IPS-15b (cell line): ENCODE results near the gene ZNF280D.

ENCODE experiments used
- H3K27me3 ChIP-seq: one replicate; pipeline ENCODE4 v1.6.1; 2013; ENCODE audit warnings: low read length; ENCODE audit not compliant: control insufficient read depth, insufficient read depth
- H3K36me3 ChIP-seq: one replicate; pipeline ENCODE4 v1.6.1; 2013; ENCODE audit warnings: low read length; ENCODE audit not compliant: control insufficient read depth, insufficient read depth
- H3K4me1 ChIP-seq: one replicate; pipeline ENCODE4 v1.6.1; 2013; ENCODE audit warnings: mild to moderate bottlenecking, low read length; ENCODE audit not compliant: control insufficient read depth, insufficient read depth
- H3K4me3 ChIP-seq: one replicate; pipeline ENCODE4 v1.5.1; 2013; ENCODE audit warnings: low read depth, low read length
- H3K9ac ChIP-seq: one replicate; pipeline ENCODE4 v1.6.1; 2013; ENCODE audit warnings: low read depth, mild to moderate bottlenecking, low read length
- H3K9me3 ChIP-seq: one replicate; pipeline ENCODE4 v1.6.1; 2013; ENCODE audit warnings: mild to moderate bottlenecking, low read length; ENCODE audit not compliant: control insufficient read depth, insufficient read depth

Gene ZNF280D

DNA sequence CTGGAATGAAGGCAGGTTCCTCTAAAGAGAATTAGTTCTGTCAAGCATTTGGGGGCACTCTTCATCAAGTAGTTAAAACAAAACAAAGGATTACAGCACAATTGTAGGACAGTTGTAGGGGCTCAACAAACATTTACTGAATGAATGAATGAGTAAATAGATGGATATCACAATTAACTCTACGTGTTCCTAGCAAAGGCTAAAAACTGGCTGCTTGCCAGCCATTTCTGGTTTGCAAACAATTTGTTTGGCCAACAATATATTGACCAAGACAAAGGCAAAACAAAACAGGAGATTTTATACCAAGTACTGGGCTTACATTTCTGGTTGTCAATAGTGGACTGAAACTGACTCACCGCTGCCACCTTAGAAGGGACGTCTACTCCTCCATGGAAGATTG is 116.8 kb downstream of the ZNF280D start:
- H3K9me3 ChIP-seq: no peaks in the 10 kb centered on the region
- no peak overlapping the region for H3K4me3 ChIP-seq
- no peaks in the 10 kb centered on the region for H3K36me3 ChIP-seq
- no peaks in the 10 kb centered on the region for H3K27me3 ChIP-seq
- H3K4me1 ChIP-seq: no peaks in the 10 kb centered on the region
- no peak overlapping the region for H3K9ac ChIP-seq

DNA sequence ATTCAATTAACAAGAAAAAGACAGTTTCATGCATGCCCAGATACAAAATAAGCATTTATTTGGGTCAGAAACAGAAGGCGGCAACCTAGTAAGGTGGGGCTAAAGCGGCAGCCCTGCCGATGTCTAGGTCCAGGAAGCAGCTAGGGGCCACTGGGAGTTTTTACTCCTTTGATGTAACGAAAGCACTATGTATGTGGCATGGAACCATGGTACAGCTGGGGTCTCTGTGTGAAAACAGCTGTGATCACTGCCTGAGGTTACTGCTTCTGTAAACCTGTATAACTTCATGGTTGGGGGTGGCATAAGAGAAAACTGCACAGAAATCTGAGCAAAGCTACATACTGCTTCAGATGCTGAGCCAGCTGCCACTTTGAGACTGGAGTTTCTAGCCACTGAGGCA is 119.5 kb downstream of the ZNF280D start:
- Histone ChIP-seq H3K36me3 (no peaks in the 10 kb centered on the region), H3K9ac (no peak overlapping the region), H3K9me3 (no peaks in the 10 kb centered on the region), H3K4me3 (no peak overlapping the region), H3K27me3 (no peaks in the 10 kb centered on the region), H3K4me1 (no peaks in the 10 kb centered on the region)

DNA sequence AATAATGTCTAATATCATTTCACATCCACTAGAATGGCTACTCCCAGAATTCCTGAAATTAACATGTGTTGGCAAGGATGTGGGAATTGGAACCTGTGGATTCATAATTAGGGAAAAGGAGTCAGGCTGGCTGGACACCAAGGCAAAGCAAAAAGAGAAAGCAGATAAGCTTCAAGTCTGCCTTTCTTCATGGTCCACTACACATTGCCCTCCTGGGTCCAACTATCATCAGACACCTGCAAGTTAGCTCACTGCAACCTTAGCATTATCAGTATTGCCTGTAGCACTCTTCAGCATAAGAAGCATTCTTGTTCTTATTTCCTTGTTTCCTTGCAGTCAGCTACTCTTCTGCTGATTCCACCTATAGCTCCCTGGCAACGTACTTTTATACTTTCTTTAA is 124.3 kb downstream of the ZNF280D start:
- Histone ChIP-seq H3K36me3 (no peaks in the 10 kb centered on the region), H3K9me3 (no peaks in the 10 kb centered on the region), H3K4me3 (no peak overlapping the region), H3K9ac (no peak overlapping the region), H3K4me1 (no peaks in the 10 kb centered on the region), H3K27me3 (no peaks in the 10 kb centered on the region)

DNA sequence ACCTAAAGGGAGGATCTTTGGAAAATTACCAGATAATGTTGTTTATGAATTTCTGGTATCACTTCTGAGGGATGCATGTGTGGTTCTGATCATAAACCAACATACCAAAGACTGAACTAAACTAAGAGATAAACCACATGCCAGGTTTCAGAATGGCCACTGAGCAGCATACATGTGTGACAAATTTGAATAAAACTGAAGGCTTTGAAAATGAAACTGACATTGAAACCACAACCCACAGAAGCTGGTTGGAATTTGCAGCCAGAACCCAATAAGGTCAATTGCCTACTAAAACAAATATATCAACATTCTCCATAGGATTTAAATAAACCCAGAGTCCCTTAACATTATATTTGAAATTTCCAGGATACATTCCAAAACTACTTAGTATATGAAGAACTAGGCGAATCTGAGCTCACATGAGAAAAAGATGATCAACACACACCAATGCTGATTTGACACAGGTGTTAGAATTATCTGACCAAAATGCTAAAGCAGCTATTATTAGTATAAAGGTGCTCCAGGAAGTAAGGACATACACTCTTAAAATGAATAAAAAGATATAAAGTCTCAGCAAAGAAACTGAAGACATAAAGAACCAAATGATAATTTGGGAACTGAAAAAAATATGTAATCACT is 125.0 kb downstream of the ZNF280D start:
- Histone ChIP-seq H3K9ac (no peak overlapping the region), H3K27me3 (no peaks in the 10 kb centered on the region), H3K4me1 (no peaks in the 10 kb centered on the region), H3K4me3 (no peak overlapping the region), H3K9me3 (no peaks in the 10 kb centered on the region), H3K36me3 (no peaks in the 10 kb centered on the region)

DNA sequence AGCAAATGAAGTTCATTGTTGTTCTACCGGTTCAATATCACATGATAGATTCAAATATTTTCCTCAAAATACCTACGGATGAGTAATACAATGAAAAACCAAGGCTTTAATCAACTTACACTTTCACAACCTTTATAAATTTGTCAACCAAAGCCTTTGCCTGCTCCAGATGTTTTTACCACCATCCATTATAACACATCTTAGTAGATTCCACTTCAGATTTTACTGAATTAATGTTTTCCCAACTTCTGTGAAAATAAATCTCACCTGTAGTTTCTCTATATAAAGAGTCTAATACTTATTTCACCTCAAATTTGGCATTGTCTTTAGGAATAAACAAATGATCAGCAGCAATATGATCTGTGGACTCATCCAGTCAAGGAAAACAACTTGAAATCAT is 131.1 kb downstream of the ZNF280D start:
- no peaks in the 10 kb centered on the region for H3K27me3 ChIP-seq

DNA sequence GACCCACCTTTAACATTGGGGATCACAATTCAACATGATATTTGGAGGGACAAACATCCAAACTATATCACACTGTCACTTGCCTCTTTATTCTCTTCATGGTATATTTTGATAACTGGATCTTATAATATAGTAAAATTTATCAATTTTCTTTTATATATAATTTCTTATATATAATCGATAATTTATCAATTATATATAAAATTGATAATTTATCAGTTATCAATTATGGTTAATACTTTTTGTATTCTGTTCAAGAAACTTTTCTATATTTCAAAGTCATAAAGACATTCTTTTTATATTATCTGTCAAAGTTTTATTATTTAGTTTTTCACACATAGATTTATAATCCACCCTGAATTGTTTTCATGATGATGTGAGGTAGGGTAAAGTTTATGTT is 132.9 kb downstream of the ZNF280D start:
- Histone ChIP-seq H3K4me1 (no peaks in the 10 kb centered on the region), H3K9me3 (no peaks in the 10 kb centered on the region), H3K36me3 (no peaks in the 10 kb centered on the region), H3K27me3 (no peaks in the 10 kb centered on the region), H3K4me3 (no peak overlapping the region), H3K9ac (no peak overlapping the region)

More for the DNA sequence above, 131.1 kb downstream of the ZNF280D start:
- H3K9me3 ChIP-seq: no peaks in the 10 kb centered on the region
- no peaks in the 10 kb centered on the region for H3K4me1 ChIP-seq
- H3K36me3 ChIP-seq: no peaks in the 10 kb centered on the region
- H3K4me3 ChIP-seq: no peak overlapping the region
- H3K9ac ChIP-seq: no peak overlapping the region

DNA sequence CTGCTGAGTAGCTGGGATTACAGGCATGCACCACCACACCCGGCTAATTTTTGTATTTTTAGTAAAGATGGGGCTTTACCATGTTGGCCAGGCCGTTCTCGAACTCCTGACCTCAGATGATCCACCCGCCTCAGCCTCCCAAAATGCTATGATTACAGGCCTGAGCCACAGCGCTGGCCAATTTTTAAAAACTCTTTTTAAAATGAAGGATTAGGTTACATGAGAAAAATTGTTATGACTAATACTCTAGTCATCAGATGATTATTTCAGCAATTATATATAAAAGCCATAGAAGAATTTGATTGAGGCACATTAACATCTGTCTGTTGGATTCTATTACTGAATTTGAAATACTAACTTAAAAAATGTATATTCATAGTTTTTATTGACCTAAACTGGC is 134.3 kb downstream of the ZNF280D start:
- Histone ChIP-seq H3K4me3 (no peak overlapping the region), H3K9me3 (no peaks in the 10 kb centered on the region), H3K27me3 (no peaks in the 10 kb centered on the region), H3K36me3 (no peaks in the 10 kb centered on the region), H3K4me1 (no peaks in the 10 kb centered on the region), H3K9ac (no peak overlapping the region)

DNA sequence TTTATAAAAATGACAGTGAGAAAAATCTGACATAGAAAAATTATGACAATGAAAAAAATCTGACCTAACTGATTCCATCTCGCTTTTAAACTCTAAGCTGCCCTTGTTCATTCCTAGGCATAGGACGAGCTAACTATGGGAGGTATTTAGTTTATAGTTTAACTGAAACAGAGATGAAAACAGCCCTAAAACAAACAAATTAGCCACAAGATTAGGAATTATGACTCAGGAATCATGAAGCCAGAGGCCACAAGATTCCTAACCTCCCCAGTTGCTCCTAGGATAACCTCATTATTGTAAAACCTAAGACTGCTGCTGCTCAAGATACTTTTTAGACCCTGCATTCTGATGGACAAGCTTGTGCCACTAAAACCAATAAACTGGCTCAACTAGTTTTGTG is 145.6 kb downstream of the ZNF280D start:
- H3K9ac ChIP-seq: no peak overlapping the region
- H3K9me3 ChIP-seq: no peaks in the 10 kb centered on the region
- no peak overlapping the region for H3K4me3 ChIP-seq
- H3K4me1 ChIP-seq: no peaks in the 10 kb centered on the region
- no peaks in the 10 kb centered on the region for H3K36me3 ChIP-seq
- H3K27me3 ChIP-seq: no peaks in the 10 kb centered on the region

DNA sequence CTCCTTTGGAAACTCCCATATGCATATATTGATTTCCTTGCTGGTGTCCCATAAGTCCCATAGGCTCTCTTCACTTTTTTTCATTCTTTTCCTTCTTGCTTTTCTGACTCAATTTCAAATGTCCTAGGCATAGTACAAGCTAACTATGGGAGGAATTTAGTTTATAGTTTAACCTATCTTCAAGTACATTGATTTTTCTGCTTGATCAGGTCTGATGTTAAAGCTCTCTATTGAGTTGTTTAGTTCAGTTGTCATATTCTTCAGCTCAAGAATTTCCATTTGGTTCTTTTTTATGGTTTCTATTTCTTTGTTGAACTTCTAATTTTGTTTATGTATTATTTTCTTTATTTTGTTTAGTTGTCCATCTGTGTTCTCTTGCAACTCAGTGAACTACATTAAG is 147.1 kb downstream of the ZNF280D start:
- Histone ChIP-seq H3K4me3 (no peak overlapping the region), H3K9me3 (no peaks in the 10 kb centered on the region), H3K9ac (no peak overlapping the region), H3K27me3 (no peaks in the 10 kb centered on the region), H3K4me1 (no peaks in the 10 kb centered on the region), H3K36me3 (no peaks in the 10 kb centered on the region)

DNA sequence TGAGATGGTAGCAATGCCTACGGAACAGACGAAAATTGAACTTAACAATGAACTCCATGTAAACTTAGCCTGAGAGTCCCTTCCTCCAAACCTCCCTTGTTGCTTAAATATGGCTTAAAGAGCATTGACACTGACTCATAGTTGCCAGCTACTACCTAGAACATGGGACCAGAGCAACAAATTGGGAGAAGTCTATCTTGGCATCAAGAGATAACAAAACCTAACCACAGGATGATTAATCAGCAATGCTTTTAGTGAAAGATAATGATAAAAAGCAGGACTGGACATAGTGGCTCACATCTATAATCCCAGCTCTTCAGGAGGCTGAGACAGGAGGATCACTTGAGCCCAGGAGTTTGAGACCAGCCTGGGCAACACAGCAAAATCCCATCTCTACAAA is 150.5 kb downstream of the ZNF280D start:
- H3K9ac ChIP-seq: no peak overlapping the region
- no peaks in the 10 kb centered on the region for H3K36me3 ChIP-seq
- no peaks in the 10 kb centered on the region for H3K27me3 ChIP-seq
- no peaks in the 10 kb centered on the region for H3K9me3 ChIP-seq
- H3K4me1 ChIP-seq: no peaks in the 10 kb centered on the region
- H3K4me3 ChIP-seq: no peak overlapping the region
